ENCODE measurements around the gene NDUFV1. TPM values are rescaled to one million over a fixed set of nuclear protein-coding genes. Genes with fewer than 3 reads are reported as not detected.
A peak's percentile ranks its signal among the peaks of the same experiment; 100 is the strongest.
"Not testable (repeated sequence)": the region's sequence is repeated elsewhere in the genome, so short reads cannot be mapped to it uniquely, and the experiment has no call there.

Gene NDUFV1
- total and polyA plus RNA-seq, 4 donors: 144 to 292 (median 231) TPM

GRCh38 chr11:67584881-67585873 lies 21.6 kb upstream of the NDUFV1 start:
- peak overlapping the region; percentile 84 for H3K27ac ChIP-seq (ENCODE audit: low read depth, low read length)
- 92% methylated on average over 21 of the region's 21 CpGs for WGBS (ENCODE audit: insufficient coverage)

GRCh38 chr11:67585911-67586310 lies 20.8 kb upstream of the NDUFV1 start:
- 92% methylated on average over 4 of the region's 4 CpGs for WGBS (ENCODE audit: insufficient coverage)

More at GRCh38 chr11:67584881-67585873, 21.6 kb upstream of the NDUFV1 start:
- Histone ChIP-seq H3K36me3 (ENCODE audit: control insufficient read depth, insufficient read depth, low read length) (peaks cover 22% of the 10 kb centered on the region), H3K4me3 (ENCODE audit: low read depth, low read length) (no peak overlapping the region), H3K4me1 (ENCODE audit: control insufficient read depth, insufficient read depth, low read length) (peaks cover 33% of the 10 kb centered on the region), H3K27me3 (ENCODE audit: control insufficient read depth, insufficient read depth, low read length) (peaks cover 16% of the 10 kb centered on the region), H3K9me3 (ENCODE audit: control insufficient read depth, insufficient read depth, low read length) (no peaks in the 10 kb centered on the region)
- DNase-seq (ENCODE audit: low read depth in 4 of 6, low spot score in 6 of 6): no peak

GRCh38 chr11:67586568-67587250 lies 20.0 kb upstream of the NDUFV1 start:
- H3K36me3 ChIP-seq (ENCODE audit: control insufficient read depth, insufficient read depth, low read length): peaks cover 22% of the 10 kb centered on the region
- no peak for DNase-seq (ENCODE audit: low read depth in 4 of 6, low spot score in 6 of 6)
- no peaks in the 10 kb centered on the region for H3K9me3 ChIP-seq (ENCODE audit: control insufficient read depth, insufficient read depth, low read length)
- 88% methylated on average over 2 of the region's 5 CpGs for WGBS (ENCODE audit: insufficient coverage)
- H3K4me1 ChIP-seq (ENCODE audit: control insufficient read depth, insufficient read depth, low read length): peaks cover 33% of the 10 kb centered on the region
- peaks cover 5% of the 10 kb centered on the region for H3K27me3 ChIP-seq (ENCODE audit: control insufficient read depth, insufficient read depth, low read length)
- H3K27ac ChIP-seq (ENCODE audit: low read depth, low read length): no peak overlapping the region
- no peak overlapping the region for H3K4me3 ChIP-seq (ENCODE audit: low read depth, low read length)

More at GRCh38 chr11:67585911-67586310, 20.8 kb upstream of the NDUFV1 start:
- Histone ChIP-seq H3K4me1 (ENCODE audit: control insufficient read depth, insufficient read depth, low read length) (peaks cover 33% of the 10 kb centered on the region), H3K36me3 (ENCODE audit: control insufficient read depth, insufficient read depth, low read length) (peaks cover 22% of the 10 kb centered on the region), H3K9me3 (ENCODE audit: control insufficient read depth, insufficient read depth, low read length) (no peaks in the 10 kb centered on the region), H3K4me3 (ENCODE audit: low read depth, low read length) (no peak overlapping the region), H3K27me3 (ENCODE audit: control insufficient read depth, insufficient read depth, low read length) (peaks cover 12% of the 10 kb centered on the region), H3K27ac (ENCODE audit: low read depth, low read length) (no peak overlapping the region)
- DNase-seq (ENCODE audit: low read depth in 4 of 6, low spot score in 6 of 6): no peak

- Histone ChIP-seq H3K9me3 (ENCODE audit: control insufficient read depth, insufficient read depth, low read length) (no peaks in the 10 kb centered on the region), H3K27ac (ENCODE audit: low read depth, low read length) (no peak overlapping the region), H3K4me3 (ENCODE audit: low read depth, low read length) (no peak overlapping the region), H3K27me3 (ENCODE audit: control insufficient read depth, insufficient read depth, low read length) (no peaks in the 10 kb centered on the region), H3K36me3 (ENCODE audit: control insufficient read depth, insufficient read depth, low read length) (peaks cover 22% of the 10 kb centered on the region), H3K4me1 (ENCODE audit: control insufficient read depth, insufficient read depth, low read length) (peaks cover 25% of the 10 kb centered on the region)
- no peak for DNase-seq (ENCODE audit: low read depth in 4 of 6, low spot score in 6 of 6)
- 80% methylated on average over 1 of the region's 1 CpG for WGBS (ENCODE audit: insufficient coverage)
These were observed 18.6 kb upstream of the NDUFV1 start for GRCh38 chr11:67588136-67588503.

GRCh38 chr11:67588899-67589415 lies 17.8 kb upstream of the NDUFV1 start:
- H3K9me3 ChIP-seq (ENCODE audit: control insufficient read depth, insufficient read depth, low read length); H3K27me3 ChIP-seq (ENCODE audit: control insufficient read depth, insufficient read depth, low read length); H3K4me3 ChIP-seq (ENCODE audit: low read depth, low read length); H3K27ac ChIP-seq (ENCODE audit: low read depth, low read length); DNase-seq (ENCODE audit: low read depth in 4 of 6, low spot score in 6 of 6): not testable (repeated sequence)
- Histone ChIP-seq H3K4me1 (ENCODE audit: control insufficient read depth, insufficient read depth, low read length) (peaks cover 22% of the 10 kb centered on the region), H3K36me3 (ENCODE audit: control insufficient read depth, insufficient read depth, low read length) (peaks cover 22% of the 10 kb centered on the region)
- WGBS (ENCODE audit: insufficient coverage): 96% methylated on average over 3 of the region's 11 CpGs

GRCh38 chr11:67592880-67593564 lies 13.7 kb upstream of the NDUFV1 start:
- H3K4me1 ChIP-seq (ENCODE audit: control insufficient read depth, insufficient read depth, low read length): no peaks in the 10 kb centered on the region
- no peaks in the 10 kb centered on the region for H3K9me3 ChIP-seq (ENCODE audit: control insufficient read depth, insufficient read depth, low read length)
- no peak overlapping the region for H3K27ac ChIP-seq (ENCODE audit: low read depth, low read length)
- no peaks in the 10 kb centered on the region for H3K36me3 ChIP-seq (ENCODE audit: control insufficient read depth, insufficient read depth, low read length)
- H3K27me3 ChIP-seq (ENCODE audit: control insufficient read depth, insufficient read depth, low read length): no peaks in the 10 kb centered on the region
- no peak overlapping the region for H3K4me3 ChIP-seq (ENCODE audit: low read depth, low read length)
- 46% methylated on average over 10 of the region's 12 CpGs for WGBS (ENCODE audit: insufficient coverage)
- no peak for DNase-seq (ENCODE audit: low read depth in 4 of 6, low spot score in 6 of 6)

GRCh38 chr11:67593565-67593905 lies 13.2 kb upstream of the NDUFV1 start:
- H3K36me3 ChIP-seq (ENCODE audit: control insufficient read depth, insufficient read depth, low read length): no peaks in the 10 kb centered on the region
- no peaks in the 10 kb centered on the region for H3K27me3 ChIP-seq (ENCODE audit: control insufficient read depth, insufficient read depth, low read length)
- H3K4me3 ChIP-seq (ENCODE audit: low read depth, low read length): no peak overlapping the region
- DNase-seq (ENCODE audit: low read depth in 4 of 6, low spot score in 6 of 6): no peak
- no peak overlapping the region for H3K27ac ChIP-seq (ENCODE audit: low read depth, low read length)
- 64% methylated on average over 2 of the region's 3 CpGs for WGBS (ENCODE audit: insufficient coverage)
- no peaks in the 10 kb centered on the region for H3K9me3 ChIP-seq (ENCODE audit: control insufficient read depth, insufficient read depth, low read length)
- no peaks in the 10 kb centered on the region for H3K4me1 ChIP-seq (ENCODE audit: control insufficient read depth, insufficient read depth, low read length)

GRCh38 chr11:67594480-67594879 lies 12.3 kb upstream of the NDUFV1 start:
- no peaks in the 10 kb centered on the region for H3K4me1 ChIP-seq (ENCODE audit: control insufficient read depth, insufficient read depth, low read length)
- H3K9me3 ChIP-seq (ENCODE audit: control insufficient read depth, insufficient read depth, low read length): no peaks in the 10 kb centered on the region
- no peaks in the 10 kb centered on the region for H3K36me3 ChIP-seq (ENCODE audit: control insufficient read depth, insufficient read depth, low read length)
- H3K27ac ChIP-seq (ENCODE audit: low read depth, low read length): no peak overlapping the region
- no peaks in the 10 kb centered on the region for H3K27me3 ChIP-seq (ENCODE audit: control insufficient read depth, insufficient read depth, low read length)
- no CpG with 5 or more reads among the region's 3 CpGs for WGBS (ENCODE audit: insufficient coverage)
- no peak overlapping the region for H3K4me3 ChIP-seq (ENCODE audit: low read depth, low read length)
- no peak for DNase-seq (ENCODE audit: low read depth in 4 of 6, low spot score in 6 of 6)

- Histone ChIP-seq H3K9me3 (ENCODE audit: control insufficient read depth, insufficient read depth, low read length) (no peaks in the 10 kb centered on the region), H3K4me1 (ENCODE audit: control insufficient read depth, insufficient read depth, low read length) (no peaks in the 10 kb centered on the region), H3K27ac (ENCODE audit: low read depth, low read length) (no peak overlapping the region), H3K4me3 (ENCODE audit: low read depth, low read length) (no peak overlapping the region), H3K27me3 (ENCODE audit: control insufficient read depth, insufficient read depth, low read length) (no peaks in the 10 kb centered on the region), H3K36me3 (ENCODE audit: control insufficient read depth, insufficient read depth, low read length) (no peaks in the 10 kb centered on the region)
- DNase-seq (ENCODE audit: low read depth in 4 of 6, low spot score in 6 of 6): no peak
- WGBS (ENCODE audit: insufficient coverage): no CpG with 5 or more reads among the region's 1 CpG
These were observed 9.9 kb upstream of the NDUFV1 start for GRCh38 chr11:67596753-67597300.
